ENCODE data around the gene BBS1.
"Not testable (repeated sequence)": the region's sequence is repeated elsewhere in the genome, so short reads cannot be mapped to it uniquely, and the experiment has no call there.

Gene BBS1

DNA sequence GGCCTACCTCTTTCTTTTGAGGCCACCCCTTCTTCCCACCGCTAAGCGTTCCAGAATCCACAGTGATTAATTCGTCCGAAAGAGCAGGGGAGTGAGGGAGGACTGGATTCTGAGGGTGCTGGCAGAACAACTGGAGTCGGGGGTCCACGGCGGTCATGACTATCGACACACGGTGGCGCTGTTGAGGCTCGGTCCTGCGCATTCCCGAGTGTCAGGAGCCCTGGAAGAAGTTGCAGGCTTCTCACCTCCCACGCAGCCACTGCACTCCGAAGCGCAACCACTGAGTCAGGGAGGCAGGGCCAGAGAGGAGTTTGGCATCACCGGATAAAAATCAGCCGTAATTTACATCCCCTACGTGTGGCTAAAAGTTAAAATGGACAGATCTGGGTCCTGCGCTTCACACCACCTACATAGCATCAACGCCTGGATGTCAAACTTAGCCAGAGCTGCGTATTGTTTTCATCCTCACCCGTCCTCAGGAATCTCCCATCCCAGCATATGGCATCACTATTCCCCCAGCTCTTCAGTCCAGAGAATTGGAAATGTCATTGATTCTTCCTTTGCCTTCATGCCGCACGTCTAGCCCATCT lies 68.7 kb downstream of the BBS1 start:
- no peak for DNase-seq (ENCODE audit: low read depth)

DNA sequence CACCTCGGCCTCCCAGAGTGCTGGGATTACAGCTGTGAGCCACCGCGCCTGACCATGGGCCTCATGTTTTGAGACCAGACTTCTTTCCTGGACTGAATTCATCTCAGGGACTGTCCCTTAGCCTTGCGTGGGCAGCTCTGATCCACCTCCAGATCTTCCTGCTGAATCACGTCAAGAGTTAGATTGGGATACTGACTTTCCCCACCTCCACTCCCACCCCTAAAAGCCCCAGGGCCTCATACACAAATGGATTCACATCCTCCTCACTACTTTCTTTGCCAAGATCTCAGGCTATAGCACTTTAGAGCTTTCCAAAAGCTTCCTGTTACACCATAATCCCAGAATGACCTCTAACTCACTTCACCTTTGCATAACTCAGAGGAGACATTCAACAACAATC lies 70.4 kb downstream of the BBS1 start:
- DNase-seq (ENCODE audit: low read depth) = no peak

DNA sequence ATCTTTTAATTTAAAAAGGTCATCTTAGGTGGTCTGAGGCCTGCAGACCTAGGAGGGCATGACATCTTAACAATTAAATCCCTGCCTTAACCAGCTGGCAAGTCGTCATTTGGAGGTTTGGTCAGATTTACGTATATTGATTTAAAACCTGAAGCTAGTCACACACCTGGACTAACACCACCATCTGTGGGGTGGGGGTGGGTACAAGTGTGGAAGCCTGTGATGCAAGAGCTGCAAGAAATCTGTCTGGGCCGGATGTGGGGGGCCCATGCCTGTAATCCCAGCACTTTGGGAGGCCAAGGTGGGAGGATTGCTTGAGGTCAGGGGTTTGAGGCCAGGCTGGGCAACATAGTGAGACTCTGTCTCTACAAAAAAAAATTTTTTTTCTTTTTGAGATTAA lies 70.8 kb downstream of the BBS1 start:
- DNase-seq (ENCODE audit: low read depth) = no peak

DNA sequence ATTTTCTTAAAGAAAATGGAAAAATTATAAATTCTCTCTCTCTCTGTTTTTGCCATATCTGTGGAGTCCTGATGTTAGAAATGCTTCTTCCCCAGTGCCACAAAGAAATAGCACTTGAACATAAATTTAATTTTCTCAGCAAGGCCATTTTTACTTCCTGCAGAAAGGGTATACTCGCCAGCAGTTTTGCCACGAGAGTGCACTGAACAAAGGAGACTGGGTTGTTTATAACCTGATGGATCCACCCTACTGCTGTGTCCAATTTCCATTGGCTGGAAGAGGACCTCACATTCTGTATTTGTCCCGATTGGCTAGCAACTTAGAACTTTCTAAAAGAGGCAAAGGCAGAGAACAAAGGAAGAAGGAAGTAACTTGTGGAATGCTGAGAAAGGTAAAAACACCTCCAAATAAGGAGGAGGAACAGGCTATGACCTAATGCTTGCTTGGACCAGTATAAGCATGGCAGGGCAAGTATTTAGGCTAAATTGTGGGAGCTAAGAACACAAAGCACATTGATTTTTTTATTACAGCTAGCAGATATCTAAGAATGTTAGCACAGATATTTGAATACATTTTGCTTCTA lies 72.2 kb downstream of the BBS1 start:
- DNase-seq (ENCODE audit: low read depth) = not testable (repeated sequence)
